ENCODE results near the gene NCAPG2.

DNA sequence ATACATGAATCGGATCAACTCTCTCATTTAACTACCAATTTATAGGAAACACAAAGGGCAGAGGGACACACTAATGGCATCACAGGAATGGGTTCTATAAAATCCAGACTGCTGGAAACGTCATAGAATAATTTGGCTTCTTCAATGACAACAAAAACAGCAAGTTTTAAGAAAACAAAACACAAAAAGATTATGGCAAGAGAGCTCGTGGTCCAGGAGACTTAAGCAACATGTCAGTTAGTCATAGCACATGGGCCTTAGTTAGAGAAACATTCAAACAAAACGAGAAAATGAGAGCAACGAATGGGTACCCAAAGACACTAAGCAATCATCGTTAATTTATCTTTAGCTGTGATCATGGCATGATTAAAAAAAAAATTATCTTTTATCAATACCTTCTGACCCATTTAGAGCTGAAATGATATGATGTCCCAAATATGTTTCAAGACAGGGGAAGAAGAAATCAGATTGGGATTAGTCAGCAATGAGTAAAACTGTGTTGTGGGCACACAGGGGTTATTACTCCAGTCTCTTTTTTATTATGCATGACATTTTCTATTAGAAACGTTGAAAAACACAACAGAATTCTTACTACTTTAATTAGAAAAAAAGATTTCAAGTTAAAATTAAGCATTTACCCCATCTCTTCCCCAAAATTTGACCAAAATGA is 28.3 kb downstream of the NCAPG2 start:
- TF ChIP-seq POLR2A (IDR thresholded peaks at IDR 0.05; ENCODE audit: low read depth): no peak
- TF ChIP-seq, protein P1, sequence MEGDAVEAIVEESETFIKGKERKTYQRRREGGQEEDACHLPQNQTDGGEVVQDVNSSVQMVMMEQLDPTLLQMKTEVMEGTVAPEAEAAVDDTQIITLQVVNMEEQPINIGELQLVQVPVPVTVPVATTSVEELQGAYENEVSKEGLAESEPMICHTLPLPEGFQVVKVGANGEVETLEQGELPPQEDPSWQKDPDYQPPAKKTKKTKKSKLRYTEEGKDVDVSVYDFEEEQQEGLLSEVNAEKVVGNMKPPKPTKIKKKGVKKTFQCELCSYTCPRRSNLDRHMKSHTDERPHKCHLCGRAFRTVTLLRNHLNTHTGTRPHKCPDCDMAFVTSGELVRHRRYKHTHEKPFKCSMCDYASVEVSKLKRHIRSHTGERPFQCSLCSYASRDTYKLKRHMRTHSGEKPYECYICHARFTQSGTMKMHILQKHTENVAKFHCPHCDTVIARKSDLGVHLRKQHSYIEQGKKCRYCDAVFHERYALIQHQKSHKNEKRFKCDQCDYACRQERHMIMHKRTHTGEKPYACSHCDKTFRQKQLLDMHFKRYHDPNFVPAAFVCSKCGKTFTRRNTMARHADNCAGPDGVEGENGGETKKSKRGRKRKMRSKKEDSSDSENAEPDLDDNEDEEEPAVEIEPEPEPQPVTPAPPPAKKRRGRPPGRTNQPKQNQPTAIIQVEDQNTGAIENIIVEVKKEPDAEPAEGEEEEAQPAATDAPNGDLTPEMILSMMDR (IDR thresholded peaks at IDR 0.05): no peak
